GM08714 (cell line): Measurements from ENCODE around the gene HKDC1.
"Not testable (repeated sequence)": the region's sequence is repeated elsewhere in the genome, so short reads cannot be mapped to it uniquely, and the experiment has no call there.

Source experiments
- H3K4me3 ChIP-seq: fragments of 200-500 bp; sonication (Bioruptor generic); 2 replicates; pipeline ENCODE4 v1.5.1; 2014; ENCODE audit warnings: mild to moderate bottlenecking, low read length, inconsistent platforms
- ZNF274 ChIP-seq: IDR thresholded peaks from 2 replicates; pipeline ENCODE4 v1.6.1; 2012; ENCODE audit warnings: mild to moderate bottlenecking, low read depth, low read length

The HKDC1 gene, protein sequence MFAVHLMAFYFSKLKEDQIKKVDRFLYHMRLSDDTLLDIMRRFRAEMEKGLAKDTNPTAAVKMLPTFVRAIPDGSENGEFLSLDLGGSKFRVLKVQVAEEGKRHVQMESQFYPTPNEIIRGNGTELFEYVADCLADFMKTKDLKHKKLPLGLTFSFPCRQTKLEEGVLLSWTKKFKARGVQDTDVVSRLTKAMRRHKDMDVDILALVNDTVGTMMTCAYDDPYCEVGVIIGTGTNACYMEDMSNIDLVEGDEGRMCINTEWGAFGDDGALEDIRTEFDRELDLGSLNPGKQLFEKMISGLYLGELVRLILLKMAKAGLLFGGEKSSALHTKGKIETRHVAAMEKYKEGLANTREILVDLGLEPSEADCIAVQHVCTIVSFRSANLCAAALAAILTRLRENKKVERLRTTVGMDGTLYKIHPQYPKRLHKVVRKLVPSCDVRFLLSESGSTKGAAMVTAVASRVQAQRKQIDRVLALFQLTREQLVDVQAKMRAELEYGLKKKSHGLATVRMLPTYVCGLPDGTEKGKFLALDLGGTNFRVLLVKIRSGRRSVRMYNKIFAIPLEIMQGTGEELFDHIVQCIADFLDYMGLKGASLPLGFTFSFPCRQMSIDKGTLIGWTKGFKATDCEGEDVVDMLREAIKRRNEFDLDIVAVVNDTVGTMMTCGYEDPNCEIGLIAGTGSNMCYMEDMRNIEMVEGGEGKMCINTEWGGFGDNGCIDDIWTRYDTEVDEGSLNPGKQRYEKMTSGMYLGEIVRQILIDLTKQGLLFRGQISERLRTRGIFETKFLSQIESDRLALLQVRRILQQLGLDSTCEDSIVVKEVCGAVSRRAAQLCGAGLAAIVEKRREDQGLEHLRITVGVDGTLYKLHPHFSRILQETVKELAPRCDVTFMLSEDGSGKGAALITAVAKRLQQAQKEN

DNA sequence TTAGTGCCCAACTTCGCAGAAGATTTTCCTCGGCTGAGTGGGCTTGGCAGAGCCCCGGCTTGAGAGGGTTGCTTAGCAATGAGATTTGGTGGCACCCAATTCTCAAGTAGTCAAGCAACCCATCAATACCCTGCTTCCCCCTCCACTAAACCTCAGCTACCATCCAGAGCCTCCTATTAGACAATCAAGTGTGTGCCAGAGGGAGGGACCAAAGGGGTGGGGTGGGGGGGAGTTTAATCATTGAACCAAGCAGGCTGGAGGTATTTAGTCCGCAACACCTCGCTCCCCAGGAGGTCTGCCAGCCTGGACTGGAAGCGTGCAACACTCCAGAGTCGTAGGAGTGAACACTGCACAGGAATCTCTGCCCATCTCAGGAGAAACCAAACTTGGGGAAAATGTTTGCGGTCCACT lies at the start of gene HKDC1:
Gene HKDC1 (plus strand): TSS at position 292 of the 411 bp plus-strand sequence. CDS start 104 bp downstream, at position 396.
- no peak within 1 kb of the TSS for H3K4me3 ChIP-seq
- no peak for TF ChIP-seq ZNF274

DNA sequence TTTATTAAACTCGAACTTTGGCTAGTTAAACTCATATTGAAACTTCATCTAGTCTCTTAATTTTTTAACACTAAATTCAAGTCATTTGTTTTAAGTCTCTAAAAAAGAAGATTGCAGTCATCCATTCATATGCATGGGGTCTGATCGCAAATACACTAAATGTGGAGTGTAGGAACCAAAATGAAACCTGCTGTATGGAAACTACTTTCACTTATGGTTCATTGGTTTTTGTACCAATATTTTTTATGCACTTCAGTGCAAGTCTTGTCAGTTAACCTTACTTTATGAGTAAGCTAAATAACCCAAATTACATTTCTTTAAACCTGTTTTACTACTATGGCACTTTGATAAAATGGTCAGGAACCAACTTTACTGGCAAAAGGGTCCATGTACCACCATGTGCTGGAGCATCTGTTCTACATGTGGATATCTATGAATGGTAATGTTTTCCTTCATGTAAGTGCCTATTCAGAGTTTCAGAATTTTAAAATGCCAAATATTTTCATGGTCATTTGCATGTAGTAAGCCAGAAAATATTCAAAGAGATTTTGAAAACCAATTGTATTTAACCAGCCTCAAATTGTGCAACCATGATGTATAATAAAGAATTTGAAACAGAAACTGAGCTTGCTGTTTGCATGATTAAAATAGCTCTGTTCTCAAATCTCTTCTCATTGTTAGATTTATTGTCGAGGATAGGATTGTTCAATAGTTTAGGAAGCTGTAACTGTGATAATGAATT lies 47.7 kb upstream of the HKDC1 start:
- no peak for TF ChIP-seq ZNF274
- no peak overlapping the region for H3K4me3 ChIP-seq

GRCh38 chr10:69175326-69175725 lies 44.8 kb upstream of the HKDC1 start:
- H3K4me3 ChIP-seq = not testable (repeated sequence)

DNA sequence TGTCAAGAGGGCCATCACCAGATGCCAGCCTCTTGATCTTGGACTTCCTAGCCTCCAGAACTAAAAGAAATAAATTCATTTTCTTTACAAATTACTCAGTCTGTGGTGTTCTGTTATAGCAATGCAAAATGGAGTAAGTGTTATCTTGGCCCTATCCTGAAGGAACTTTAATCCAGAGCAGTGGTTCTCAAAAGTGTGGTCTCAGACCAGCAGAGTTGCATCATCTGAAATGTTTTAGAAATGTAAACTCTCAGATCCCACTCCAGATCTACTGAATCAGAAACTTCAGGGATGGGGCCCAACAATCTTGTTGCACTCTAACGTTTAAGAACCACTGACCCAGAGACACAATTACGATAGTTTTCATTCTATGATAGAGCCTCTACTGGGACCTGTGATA lies 43.3 kb upstream of the HKDC1 start:
- TF ChIP-seq ZNF274 = no peak
- no peak overlapping the region for H3K4me3 ChIP-seq

- no peak for TF ChIP-seq ZNF274
- H3K4me3 ChIP-seq = peak overlapping the region; percentile 90
Observed at GRCh38 chr10:69179089-69179742, 40.9 kb upstream of the HKDC1 start.

DNA sequence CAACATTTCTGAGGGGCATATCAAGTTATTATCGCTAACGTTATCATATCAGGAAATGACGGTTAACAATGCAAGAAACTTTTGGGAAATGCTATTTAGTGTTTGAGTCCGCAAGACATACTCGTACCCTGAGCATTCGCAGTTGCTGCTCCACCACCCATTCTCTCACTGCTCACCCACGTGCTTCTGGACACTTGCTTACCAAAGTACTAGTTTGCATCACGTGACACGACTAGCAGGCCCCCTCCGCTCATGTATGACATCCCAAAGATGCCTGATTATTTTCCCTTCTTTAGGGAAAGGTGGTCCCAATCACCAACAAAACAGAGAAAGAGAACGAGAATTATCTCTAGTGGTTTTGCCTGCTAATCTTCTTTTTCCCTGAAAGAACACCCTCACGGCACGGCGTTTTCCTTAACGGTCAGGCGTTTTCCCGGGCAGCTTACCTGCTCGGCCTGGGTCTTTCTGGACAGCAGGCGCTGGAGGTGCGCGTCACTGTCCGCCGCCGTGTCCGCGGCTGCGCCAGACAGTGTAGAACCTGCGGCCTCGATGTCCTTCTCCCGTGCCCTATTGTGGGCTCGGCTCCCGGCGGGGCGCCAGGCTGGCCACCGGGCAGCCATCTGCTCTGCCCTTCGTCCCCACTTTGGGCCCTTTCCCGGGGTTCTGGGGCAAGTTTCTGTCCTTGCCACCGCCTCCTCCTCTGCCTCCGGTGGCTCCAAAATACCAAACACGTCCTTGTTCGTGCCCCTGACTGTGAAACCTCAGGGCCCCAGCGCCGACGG lies 40.2 kb upstream of the HKDC1 start, which contains the start of gene SUPV3L1:
Gene SUPV3L1 (plus strand): TSS at position 492 of the 782 bp plus-strand sequence. CDS start 58 bp downstream, at position 550.
- H3K4me3 ChIP-seq = peak within 1 kb of the TSS; percentile 90
- TF ChIP-seq ZNF274 = no peak

DNA sequence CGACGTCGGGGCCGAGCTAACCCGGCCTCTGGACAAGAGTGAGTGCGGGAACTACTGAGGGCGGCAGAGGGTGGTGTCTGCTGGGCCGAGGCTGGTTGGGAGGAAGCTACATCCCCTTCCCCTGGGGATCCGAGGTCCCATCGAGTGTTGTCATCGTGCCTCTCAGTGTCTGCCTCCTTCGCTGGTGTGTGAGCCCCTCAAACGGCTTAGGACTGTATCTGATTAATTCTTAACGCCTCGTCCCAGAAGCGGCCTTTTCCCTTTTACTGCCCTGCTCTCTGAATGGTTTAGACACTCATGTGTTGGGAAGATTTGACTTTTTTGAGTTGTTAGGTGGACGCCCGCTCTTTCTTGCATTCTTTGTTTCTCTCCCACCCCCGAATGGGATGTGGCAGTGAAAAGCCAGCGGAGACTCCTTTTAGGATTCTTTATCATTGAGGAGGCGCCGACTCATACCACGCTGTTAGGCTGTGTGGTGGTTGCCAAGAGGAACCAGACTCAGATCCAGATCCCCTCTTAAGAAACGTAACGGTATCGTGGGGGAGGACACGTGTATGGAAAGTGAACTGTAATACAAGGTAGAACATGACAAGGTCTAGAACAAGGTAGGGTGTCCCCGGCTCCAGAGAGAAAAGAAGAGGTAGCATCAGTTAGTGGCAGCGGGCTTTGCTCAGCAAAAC lies 39.5 kb upstream of the HKDC1 start:
- TF ChIP-seq ZNF274 = no peak
- H3K4me3 ChIP-seq = peak overlapping the region; percentile 90

DNA sequence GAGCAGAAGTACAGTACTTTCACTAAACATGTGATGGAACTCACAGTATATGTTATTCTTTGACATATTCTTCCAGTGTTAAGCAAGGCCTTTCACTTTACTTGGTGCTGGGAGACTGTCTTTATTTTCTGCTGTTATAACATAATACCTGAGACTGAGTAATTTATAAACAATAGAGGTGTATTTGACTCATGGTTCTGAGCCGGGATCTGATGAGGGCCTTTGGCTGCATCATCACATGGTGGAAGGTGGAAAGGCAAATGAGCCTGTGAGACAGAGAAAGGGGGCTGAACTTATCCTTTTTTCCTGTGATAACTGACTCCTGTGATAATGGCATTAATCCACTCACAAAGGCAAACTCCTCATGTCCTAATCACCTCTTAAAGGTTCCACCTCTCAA lies 38.7 kb upstream of the HKDC1 start:
- TF ChIP-seq ZNF274 = no peak
- peak overlapping the region; percentile 90 for H3K4me3 ChIP-seq

- TF ChIP-seq ZNF274 = no peak
- H3K4me3 ChIP-seq = no peak overlapping the region
Observed at GRCh38 chr10:69182005-69182404, 38.1 kb upstream of the HKDC1 start.

- no peak for TF ChIP-seq ZNF274
- no peak overlapping the region for H3K4me3 ChIP-seq
Observed at GRCh38 chr10:69186524-69186923, 33.6 kb upstream of the HKDC1 start.

DNA sequence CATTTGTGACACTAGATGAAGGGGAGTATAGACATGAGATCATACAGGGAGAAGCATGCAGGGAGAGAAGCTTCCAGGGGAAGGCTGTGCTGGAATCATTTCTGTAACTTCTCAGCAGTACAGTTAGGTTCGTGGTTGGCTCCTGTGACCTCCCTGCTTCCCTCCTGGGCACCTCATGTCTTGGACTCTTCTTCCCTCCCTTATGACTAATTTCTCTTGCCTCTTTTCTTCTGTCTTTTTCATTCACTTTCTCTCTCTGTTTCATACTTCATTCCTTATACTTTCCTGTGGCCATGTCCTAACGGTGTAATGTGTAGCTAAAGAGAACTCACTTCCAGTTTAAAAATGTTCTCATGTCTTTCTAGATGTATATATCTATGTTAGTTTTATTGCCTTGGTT lies 19.1 kb upstream of the HKDC1 start:
- TF ChIP-seq ZNF274 = no peak
- H3K4me3 ChIP-seq = no peak overlapping the region

DNA sequence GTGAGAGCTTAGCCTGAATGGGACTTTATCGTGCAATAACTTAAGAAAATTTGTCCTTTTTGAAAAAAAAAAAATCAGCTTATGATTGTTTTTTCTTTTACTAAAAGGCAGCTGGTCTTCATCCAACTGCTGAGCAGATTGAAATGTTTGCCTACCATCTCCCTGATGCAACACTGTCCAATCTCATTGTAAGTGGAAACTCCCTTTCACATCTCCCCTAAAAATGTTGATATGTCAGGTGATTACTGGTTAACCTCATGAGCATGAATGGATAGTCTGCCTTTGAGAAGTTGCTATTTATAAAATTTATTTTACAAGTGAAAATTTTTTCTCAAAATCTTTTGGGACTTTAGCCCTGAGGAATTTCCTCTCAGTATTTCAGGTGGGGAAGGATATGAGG lies 17.8 kb upstream of the HKDC1 start:
- TF ChIP-seq ZNF274 = no peak
- H3K4me3 ChIP-seq = no peak overlapping the region
